Activated naive CD8-positive, alpha-beta T cell treated with anti-CD3 and anti-CD28 coated beads, Interleukin-2, amount 10 ng/mL, durations not matched to agents 7 days and 5 days (primary cell): ENCODE data around the gene CHST7. TPM values are rescaled to one million over a fixed set of nuclear protein-coding genes. Genes with fewer than 3 reads are reported as not detected.

ENCODE experiments used
- total RNA-seq, 2 experiments: library from RNA; stranded (reverse); gene quantifications; one replicate each; pipeline ENCODE4 v1.2.3, GENCODE V29; 2021

Gene CHST7
- total RNA-seq, 2 experiments from 2014 or later = 5.7 to 6.7 TPM

Other genes starting within 250 kb of the CHST7 start
- gene ZNF674, start 28.3 kb upstream of the CHST7 start, total RNA-seq = 1 to 10 TPM; 4.7 to 5.4 TPM
- 1 to 10 TPM; 2.9 to 3.9 TPM for gene SLC9A7, start 185.4 kb downstream of the CHST7 start, total RNA-seq